HG03039 (cell line): ENCODE data around the gene RNASEH2A.
"Not testable (repeated sequence)": the region's sequence is repeated elsewhere in the genome, so short reads cannot be mapped to it uniquely, and the experiment has no call there.

Experiments used
- ATAC-seq: cut with Tn5 transposase; IDR thresholded peaks from one replicate; pipeline ENCODE4 v1.9.1; 2021; ENCODE audit warnings: mild to moderate bottlenecking, moderate library complexity; ENCODE audit not compliant: unreplicated experiment

Gene RNASEH2A

DNA sequence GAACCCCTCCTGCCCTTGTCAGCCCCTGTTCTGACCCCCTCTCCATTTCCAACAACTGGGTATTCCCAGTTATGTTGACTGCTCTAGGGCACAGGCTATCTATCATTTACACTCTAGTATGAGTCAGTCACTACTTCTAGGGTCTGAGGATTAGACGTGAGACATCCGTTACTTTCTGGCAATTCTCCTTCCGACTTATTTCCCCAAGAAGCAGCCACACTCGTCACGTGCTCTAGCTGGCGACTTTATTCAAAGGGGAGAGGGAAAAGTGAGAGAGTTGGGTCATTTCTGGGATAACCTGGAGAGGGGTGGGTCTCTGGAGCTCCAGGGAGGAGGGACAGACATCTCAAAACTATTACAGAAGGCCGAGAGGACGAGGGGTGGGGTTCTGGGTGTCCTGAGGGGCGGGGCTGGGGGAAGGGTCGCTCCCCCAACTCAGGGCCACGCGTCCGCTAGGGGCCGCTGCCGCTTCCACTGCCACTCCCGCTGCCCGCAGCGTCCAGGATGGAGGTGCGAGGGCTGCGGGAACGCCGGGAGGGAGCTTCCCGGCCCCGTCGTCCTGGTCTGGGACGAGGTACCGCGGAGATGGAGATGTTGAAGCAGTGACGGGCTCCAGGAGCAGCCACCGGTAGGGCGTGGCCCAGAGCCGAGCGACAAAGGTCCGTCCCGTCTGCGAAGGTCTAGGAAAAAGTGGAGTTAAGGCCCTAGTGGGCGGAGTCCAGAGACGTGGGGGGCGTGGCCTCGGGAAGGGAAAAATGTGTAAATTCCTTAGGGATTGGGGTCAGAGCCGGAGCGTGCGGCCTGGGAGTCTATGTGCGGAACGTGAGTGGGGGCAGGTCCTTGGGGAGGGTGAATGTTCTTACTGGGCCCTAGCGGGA lies 19.1 kb downstream of the RNASEH2A start:
- ATAC-seq: no peak

- ATAC-seq: no peak
Measured at GRCh38 chr19:12828494-12828893, 22.1 kb downstream of the RNASEH2A start.

DNA sequence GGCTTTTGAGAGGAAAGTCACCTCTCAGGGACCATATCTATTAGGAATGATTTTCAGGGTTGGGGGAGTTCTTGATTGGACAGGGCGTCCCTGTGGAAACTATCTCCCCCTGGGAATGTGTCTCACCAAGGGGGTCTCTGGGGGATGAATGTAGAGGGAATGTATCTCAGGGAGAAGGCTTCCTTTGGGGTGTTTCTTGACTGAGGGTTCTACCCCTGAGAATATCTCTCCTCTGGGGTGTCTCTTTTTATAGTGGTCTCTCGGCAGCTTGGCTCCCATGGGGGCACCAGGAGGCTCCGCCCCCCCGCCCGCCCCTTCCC lies 27.0 kb downstream of the RNASEH2A start:
- no peak for ATAC-seq

GRCh38 chr19:12833738-12834565 lies 27.6 kb downstream of the RNASEH2A start:
- no peak for ATAC-seq

DNA sequence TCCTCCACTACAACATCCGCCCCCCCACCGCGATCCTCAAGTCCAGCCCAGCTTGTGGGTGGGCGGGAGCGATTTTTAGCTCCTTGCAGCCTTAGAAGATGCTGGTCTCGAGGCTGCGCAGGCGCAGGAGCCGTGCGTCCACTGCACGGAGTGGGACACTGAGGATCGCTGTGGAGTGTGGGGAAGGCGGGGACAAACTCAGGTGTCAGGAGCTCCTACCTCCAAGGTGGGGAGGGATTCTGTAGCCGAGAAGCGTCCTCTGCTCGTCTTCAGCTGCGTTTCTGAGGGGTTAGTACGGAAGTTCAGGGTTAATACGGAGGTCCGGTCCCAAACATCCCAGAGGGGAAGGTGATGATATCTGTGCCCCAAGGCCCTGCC lies 28.2 kb downstream of the RNASEH2A start, which contains the start of gene RTBDN:
TSS of gene RTBDN (minus strand) at position 14 of the 378 bp plus-strand sequence. CDS start 4,600 bp downstream, outside the sequence.
- ATAC-seq: no peak

DNA sequence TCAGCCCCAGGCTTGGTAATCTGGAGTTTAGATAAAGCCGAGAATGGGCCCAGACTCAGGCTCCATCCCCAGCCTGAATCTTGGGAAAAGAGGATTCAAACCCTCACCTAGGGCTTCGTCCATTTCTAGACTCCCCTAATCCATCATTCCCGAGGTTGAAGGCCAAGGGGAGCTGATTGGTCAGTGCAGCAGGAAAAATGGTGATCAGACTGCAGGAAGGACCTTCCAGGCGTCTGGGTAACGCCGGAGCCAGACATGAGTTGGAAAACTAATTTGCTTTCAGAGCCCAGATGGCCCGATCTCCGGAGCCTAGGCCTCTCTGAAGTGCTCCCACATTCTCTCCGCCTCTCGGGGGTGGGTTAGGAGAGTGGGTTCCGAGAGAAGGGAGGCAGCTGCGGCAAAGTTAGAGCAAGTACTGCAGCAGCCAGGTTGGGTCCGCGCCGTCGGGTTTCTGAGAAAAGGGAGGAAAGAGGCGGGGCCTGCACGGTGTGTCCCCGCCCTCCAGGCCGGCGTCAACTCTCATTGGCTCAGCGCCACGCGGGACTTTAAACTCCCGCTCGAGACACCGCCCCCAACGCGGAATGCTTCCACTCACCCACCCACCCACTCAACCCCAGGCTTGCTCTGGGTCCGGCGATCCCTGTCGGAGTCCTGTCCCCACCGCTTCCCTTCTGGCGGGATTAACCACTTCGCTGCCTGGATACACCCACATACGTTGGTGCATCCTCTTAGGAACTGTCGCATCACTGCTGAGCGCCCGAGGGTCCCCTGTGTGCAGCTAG lies 28.8 kb downstream of the RNASEH2A start:
- no peak for ATAC-seq

DNA sequence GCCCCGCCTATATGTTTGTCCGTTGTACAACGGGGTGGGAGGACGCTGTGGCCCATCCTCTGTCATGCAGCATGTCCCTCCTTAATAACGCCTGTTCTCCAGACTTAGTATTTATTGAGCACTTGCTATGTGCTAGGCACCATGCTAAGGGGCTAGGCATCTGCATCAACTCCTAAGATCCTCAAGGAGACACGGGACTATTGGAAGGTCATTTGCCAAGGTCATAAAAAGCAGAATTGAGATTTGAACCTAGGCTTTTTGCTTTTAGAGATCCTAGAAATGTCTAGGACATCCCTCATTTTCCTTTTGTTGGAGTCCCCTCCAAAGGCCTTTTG lies 30.1 kb downstream of the RNASEH2A start:
- ATAC-seq: no peak

DNA sequence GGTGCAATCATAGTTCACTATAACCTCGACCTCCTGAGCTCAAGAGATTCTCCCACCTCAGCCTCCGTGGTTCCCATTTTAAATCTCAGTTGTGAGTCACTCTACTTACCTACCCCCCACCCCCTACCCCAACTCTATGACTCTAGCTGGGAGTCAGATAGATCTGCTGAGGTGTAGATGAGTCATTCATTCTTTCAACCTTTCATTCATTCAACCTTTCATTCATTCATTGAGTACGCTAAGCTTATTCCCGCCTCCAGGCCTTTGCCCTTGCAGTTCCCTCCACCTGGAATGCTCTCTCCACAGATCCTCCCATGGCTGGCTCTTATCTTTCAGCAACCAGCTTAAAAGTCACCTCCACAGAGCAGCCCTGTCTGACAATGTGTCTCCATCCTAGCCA lies 30.8 kb downstream of the RNASEH2A start:
- no peak for ATAC-seq

GRCh38 chr19:12838182-12838885 lies 31.9 kb downstream of the RNASEH2A start, which contains the start of gene MAST1:
MAST1 (plus strand) TSS chr19:12838515; CDS start chr19:12838573, 58 bp downstream.
- no peak for ATAC-seq

- no peak for ATAC-seq
Measured at GRCh38 chr19:12838886-12839756, 32.7 kb downstream of the RNASEH2A start.

- no peak for ATAC-seq
Measured at GRCh38 chr19:12840091-12841079, 34.0 kb downstream of the RNASEH2A start.

- ATAC-seq: no peak
Measured at GRCh38 chr19:12841094-12841493, 34.7 kb downstream of the RNASEH2A start.

DNA sequence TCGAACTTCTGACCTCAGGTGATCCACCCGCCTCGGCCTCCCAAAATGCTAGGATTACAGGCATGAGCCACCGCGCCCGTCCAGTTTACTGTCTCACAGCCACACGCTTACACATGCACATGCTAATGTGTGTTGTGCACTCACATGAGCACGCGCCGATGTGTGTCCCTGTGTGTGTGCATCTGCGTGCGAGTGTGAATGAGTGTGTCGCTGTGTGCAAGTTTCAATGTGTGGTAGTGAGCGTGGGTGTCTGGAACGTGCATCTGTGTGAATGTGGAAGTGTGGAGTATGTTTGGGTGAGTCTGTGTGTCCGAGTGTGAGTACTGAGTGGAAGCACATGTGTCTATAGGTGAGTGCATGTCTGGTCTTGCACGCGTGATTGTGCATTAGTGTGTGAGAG lies 36.1 kb downstream of the RNASEH2A start:
- no peak for ATAC-seq

DNA sequence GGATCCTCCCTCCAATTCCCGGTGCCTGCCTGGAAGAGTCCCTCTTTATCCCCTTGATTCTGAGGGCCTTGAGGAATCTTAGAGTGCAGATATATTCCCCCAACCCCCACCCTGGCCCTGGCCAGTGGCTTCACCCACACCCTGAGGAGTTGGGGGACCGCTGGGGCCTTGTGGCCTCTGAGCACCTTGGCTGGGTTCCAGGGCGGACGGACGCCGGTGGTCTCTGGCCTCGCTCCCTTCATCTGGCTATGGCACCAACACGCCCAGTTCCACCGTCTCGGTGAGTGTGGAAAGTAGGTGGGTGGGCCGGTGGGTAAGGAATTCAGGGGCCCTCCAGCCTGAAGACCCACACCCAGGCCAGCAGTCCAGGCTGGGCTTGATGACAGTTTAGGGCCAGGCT lies 36.9 kb downstream of the RNASEH2A start:
- no peak for ATAC-seq

DNA sequence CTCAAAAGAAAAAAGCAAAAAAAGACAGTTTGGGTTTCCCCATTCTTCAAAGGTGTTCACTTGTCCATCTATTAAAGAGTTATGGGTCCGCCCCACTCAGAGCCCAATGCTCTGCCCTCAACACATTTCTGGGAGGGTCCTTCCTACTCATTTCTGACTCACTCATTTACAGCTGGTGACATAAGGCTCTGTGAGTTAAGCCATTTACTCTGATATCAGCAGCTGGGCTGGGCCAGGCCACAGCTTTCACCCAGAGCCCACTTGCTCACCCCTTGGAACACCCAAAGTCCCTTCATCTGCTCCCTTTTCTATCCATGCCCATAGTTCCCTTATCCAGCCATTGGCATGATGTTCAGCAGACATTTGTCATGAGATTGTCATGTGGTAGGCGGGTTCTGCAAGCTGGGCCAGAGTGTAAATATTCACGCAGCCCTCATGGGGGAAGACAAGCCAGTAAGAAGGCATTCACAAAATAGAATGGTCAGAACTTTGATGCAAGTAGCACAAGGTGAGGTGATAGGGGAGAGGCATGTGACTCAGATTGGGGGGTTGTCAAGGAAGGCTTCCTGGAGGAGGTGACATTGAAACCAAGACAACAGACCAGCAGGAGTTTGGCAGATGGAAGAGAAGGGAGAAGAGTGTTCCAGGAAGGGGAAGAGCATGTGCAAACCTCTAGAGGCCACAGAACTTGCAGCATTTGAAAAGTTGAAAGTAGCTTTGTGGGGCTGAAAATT lies 37.8 kb downstream of the RNASEH2A start:
- no peak for ATAC-seq

GRCh38 chr19:12846613-12847012 lies 40.2 kb downstream of the RNASEH2A start:
- not testable (repeated sequence) for ATAC-seq

- ATAC-seq: no peak
Measured at GRCh38 chr19:12847159-12848139, 41.1 kb downstream of the RNASEH2A start.
